ENCODE measurements around the gene MYO3B. TPM values are rescaled to one million over a fixed set of nuclear protein-coding genes. Genes with fewer than 3 reads are reported as not detected.

MYO3B gene
- total RNA-seq, 1 experiment from 2014 or later, result 0.52 TPM

DNA sequence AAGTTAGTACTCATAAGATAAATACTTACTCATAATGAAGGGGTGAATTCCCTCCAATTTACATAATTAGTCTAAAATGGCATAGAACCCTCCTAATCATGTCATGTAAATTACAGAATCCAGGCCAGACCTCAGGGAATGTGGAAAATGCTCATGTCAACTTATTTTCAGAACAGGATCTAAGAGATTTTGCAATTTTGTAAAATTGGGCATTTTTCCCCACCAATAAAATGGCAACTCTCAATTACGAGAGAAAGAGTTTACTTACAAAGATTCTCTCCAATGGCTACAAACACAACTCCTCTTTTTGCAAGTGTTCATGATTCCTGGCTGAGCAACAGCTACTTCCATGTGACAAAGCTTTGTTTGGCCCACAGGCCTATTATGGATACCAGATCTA, 503.4 kb downstream of the MYO3B start:
- Histone ChIP-seq H3K27ac (ENCODE audit: low read depth, low read length, poor library complexity, severe bottlenecking) (no peak overlapping the region), H3K4me1 (ENCODE audit: insufficient read depth, low read length, poor library complexity, severe bottlenecking) (peaks cover 11% of the 10 kb centered on the region), H3K9me3 (ENCODE audit: low read depth, low read length, poor library complexity, severe bottlenecking) (no peaks in the 10 kb centered on the region), H3K27me3 (replicated peaks; ENCODE audit: insufficient read depth, low read depth, low read length, poor library complexity) (peaks cover 34% of the 10 kb centered on the region), H3K36me3 (ENCODE audit: insufficient read depth, low read length, poor library complexity, severe bottlenecking) (no peaks in the 10 kb centered on the region), H3K4me3 (ENCODE audit: low read depth, low read length, poor library complexity, severe bottlenecking) (no peak overlapping the region)
- ChIA-PET CTCF (no interaction called here), POLR2A (ENCODE audit: low non-redundant PET) (no interaction called here)
- no peak for TF ChIP-seq EZH2 (IDR thresholded peaks at IDR 0.05; ENCODE audit: borderline replicate concordance, low read depth, low read length, poor library complexity, severe bottlenecking)
- TF ChIP-seq, protein P1, sequence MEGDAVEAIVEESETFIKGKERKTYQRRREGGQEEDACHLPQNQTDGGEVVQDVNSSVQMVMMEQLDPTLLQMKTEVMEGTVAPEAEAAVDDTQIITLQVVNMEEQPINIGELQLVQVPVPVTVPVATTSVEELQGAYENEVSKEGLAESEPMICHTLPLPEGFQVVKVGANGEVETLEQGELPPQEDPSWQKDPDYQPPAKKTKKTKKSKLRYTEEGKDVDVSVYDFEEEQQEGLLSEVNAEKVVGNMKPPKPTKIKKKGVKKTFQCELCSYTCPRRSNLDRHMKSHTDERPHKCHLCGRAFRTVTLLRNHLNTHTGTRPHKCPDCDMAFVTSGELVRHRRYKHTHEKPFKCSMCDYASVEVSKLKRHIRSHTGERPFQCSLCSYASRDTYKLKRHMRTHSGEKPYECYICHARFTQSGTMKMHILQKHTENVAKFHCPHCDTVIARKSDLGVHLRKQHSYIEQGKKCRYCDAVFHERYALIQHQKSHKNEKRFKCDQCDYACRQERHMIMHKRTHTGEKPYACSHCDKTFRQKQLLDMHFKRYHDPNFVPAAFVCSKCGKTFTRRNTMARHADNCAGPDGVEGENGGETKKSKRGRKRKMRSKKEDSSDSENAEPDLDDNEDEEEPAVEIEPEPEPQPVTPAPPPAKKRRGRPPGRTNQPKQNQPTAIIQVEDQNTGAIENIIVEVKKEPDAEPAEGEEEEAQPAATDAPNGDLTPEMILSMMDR (conservative IDR thresholded peaks at IDR 0.05; ENCODE audit: low read depth, low read length), result no peak
- DNase-seq (ENCODE audit: low spot score), result no peak
- intact Hi-C loops (cut with micrococcal nuclease; ENCODE audit: unreplicated experiment), result no loop called here
- BruUV-seq (replicated peaks), result no TSS peak

DNA sequence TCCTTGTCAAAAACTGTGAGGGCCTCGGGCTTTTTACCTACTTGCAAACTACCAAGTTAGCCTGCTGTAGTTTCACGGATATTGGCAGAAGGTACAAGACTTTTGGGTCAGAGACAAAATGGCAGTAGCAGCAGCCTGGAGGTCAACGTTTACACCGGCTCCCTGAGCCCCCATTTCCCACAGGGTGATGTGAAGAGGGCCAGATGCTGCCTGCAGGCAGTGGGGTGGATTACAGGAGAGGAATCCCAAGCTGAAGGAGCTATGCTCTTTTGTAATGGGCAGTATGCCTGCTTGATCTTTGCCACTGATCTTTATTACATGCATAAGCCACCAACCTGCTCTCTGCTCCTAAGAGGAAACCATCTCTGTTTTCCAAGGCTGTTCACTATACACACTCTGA, 507.6 kb downstream of the MYO3B start:
- intact Hi-C loops (cut with micrococcal nuclease; ENCODE audit: unreplicated experiment), result no loop called here
- ChIA-PET POLR2A (ENCODE audit: low non-redundant PET) (no interaction called here), CTCF (no interaction called here)
- BruUV-seq (replicated peaks), result no TSS peak
- no peak for DNase-seq (ENCODE audit: low spot score)
- no peaks in the 10 kb centered on the region for H3K9me3 ChIP-seq (ENCODE audit: low read depth, low read length, poor library complexity, severe bottlenecking)
- H3K27ac ChIP-seq (ENCODE audit: low read depth, low read length, poor library complexity, severe bottlenecking), result no peak overlapping the region
- no peak for TF ChIP-seq EZH2 (IDR thresholded peaks at IDR 0.05; ENCODE audit: borderline replicate concordance, low read depth, low read length, poor library complexity, severe bottlenecking)
- TF ChIP-seq, protein P1 (conservative IDR thresholded peaks at IDR 0.05; ENCODE audit: low read depth, low read length), result no peak
- H3K4me1 ChIP-seq (ENCODE audit: insufficient read depth, low read length, poor library complexity, severe bottlenecking), result peaks cover 1% of the 10 kb centered on the region
- peaks cover 34% of the 10 kb centered on the region for H3K27me3 ChIP-seq (replicated peaks; ENCODE audit: insufficient read depth, low read depth, low read length, poor library complexity)
- H3K4me3 ChIP-seq (ENCODE audit: low read depth, low read length, poor library complexity, severe bottlenecking), result no peak overlapping the region
- H3K36me3 ChIP-seq (ENCODE audit: insufficient read depth, low read length, poor library complexity, severe bottlenecking), result no peaks in the 10 kb centered on the region

DNA sequence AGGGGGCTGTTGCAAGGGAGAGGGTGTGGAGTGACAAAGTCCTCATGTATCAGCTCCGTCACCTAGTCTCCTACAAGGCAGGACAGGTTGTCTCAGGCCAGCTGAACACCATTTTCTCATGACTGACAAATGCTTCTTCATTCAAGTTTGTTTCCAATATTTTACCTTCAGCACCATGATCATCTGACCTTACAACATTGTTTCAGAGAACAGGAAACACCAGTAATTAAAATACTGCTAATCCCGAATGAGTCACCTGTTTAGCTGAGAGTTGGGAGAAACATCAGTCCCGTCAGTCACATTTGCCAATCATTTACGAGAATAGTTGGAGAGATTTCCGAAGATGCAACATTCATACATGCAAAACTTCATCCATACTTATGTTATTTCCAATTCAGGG, 511.5 kb downstream of the MYO3B start:
- no peak overlapping the region for H3K4me3 ChIP-seq (ENCODE audit: low read depth, low read length, poor library complexity, severe bottlenecking)
- no peak for DNase-seq (ENCODE audit: low spot score)
- TF ChIP-seq EZH2 (IDR thresholded peaks at IDR 0.05; ENCODE audit: borderline replicate concordance, low read depth, low read length, poor library complexity, severe bottlenecking), result no peak
- TF ChIP-seq, protein P1 (conservative IDR thresholded peaks at IDR 0.05; ENCODE audit: low read depth, low read length), result no peak
- no peaks in the 10 kb centered on the region for H3K9me3 ChIP-seq (ENCODE audit: low read depth, low read length, poor library complexity, severe bottlenecking)
- ChIA-PET POLR2A (ENCODE audit: low non-redundant PET) (no interaction called here), CTCF (no interaction called here)
- intact Hi-C loops (cut with micrococcal nuclease; ENCODE audit: unreplicated experiment), result no loop called here
- no peak overlapping the region for H3K27ac ChIP-seq (ENCODE audit: low read depth, low read length, poor library complexity, severe bottlenecking)
- H3K4me1 ChIP-seq (ENCODE audit: insufficient read depth, low read length, poor library complexity, severe bottlenecking), result no peaks in the 10 kb centered on the region
- BruUV-seq (replicated peaks), result no TSS peak
- H3K36me3 ChIP-seq (ENCODE audit: insufficient read depth, low read length, poor library complexity, severe bottlenecking), result no peaks in the 10 kb centered on the region
- peaks cover 16% of the 10 kb centered on the region for H3K27me3 ChIP-seq (replicated peaks; ENCODE audit: insufficient read depth, low read depth, low read length, poor library complexity)
